Neutrophil (primary cell): ENCODE data around the gene INTS6L.

ENCODE experiments used
- H3K27ac ChIP-seq: fragments of 200-600 bp; sonication (generic); 2 replicates; pipeline ENCODE4 v1.5.1; 2016; ENCODE audit warnings: mild to moderate bottlenecking, moderate library complexity
- H3K27me3 ChIP-seq: fragments of 200-600 bp; sonication (generic); 2 replicates; pipeline ENCODE4 v1.6.0; 2016; ENCODE audit warnings: mild to moderate bottlenecking
- H3K36me3 ChIP-seq: fragments of 200-600 bp; sonication (generic); 2 replicates; pipeline ENCODE4 v1.5.1; 2017
- H3K4me1 ChIP-seq, 2 experiments: fragments of 200-600 bp in 1 of 2; sonication (generic) in 1 of 2; 1 replicate in 1 of 2; 2 replicates in 1 of 2; pipeline versions ENCODE4 v1.5.1 to v1.6.1; 2013 to 2016; ENCODE audit warnings: low read depth in 1 of 2, low read length in 1 of 2, mild to moderate bottlenecking in 1 of 2, moderate library complexity in 1 of 2; ENCODE audit not compliant: control insufficient read depth in 1 of 2, insufficient read depth in 1 of 2
- H3K4me3 ChIP-seq, 2 experiments: fragments of 200-600 bp in 1 of 2; sonication (generic) in 1 of 2; 1 replicate in 1 of 2; 2 replicates in 1 of 2; pipeline ENCODE4 v1.5.1; 2013 to 2016; ENCODE audit warnings: low read depth in 1 of 2, low read length in 1 of 2, mild to moderate bottlenecking in 1 of 2, moderate library complexity in 1 of 2
- H3K9me3 ChIP-seq: fragments of 200-600 bp; sonication (generic); 2 replicates; pipeline ENCODE4 v1.5.1; 2016
- CTCF ChIP-seq: fragments of 200-600 bp; sonication (generic); IDR thresholded peaks from 2 replicates; pipeline ENCODE4 v1.5.1; 2016; ENCODE audit warnings: antibody characterized with exemption

INTS6L gene

GRCh38 chrX:135544338-135544948 lies 24.0 kb downstream of the INTS6L start:
- H3K4me3 ChIP-seq = no peak overlapping the region
- no peak for TF ChIP-seq CTCF
- no peaks in the 10 kb centered on the region for H3K36me3 ChIP-seq
- H3K27me3 ChIP-seq = no peaks in the 10 kb centered on the region
- peaks cover 0 to 4% of the 10 kb centered on the region in 2 experiments for H3K4me1 ChIP-seq
- no peaks in the 10 kb centered on the region for H3K9me3 ChIP-seq
- no peak overlapping the region for H3K27ac ChIP-seq

- H3K4me3 ChIP-seq = no peak overlapping the region
- no peak for TF ChIP-seq CTCF
- no peaks in the 10 kb centered on the region for H3K9me3 ChIP-seq
- no peak overlapping the region for H3K27ac ChIP-seq
- H3K27me3 ChIP-seq = no peaks in the 10 kb centered on the region
- peaks cover 13% of the 10 kb centered on the region for H3K36me3 ChIP-seq
- H3K4me1 ChIP-seq = peaks cover 0 to 4% of the 10 kb centered on the region in 2 experiments
These were observed 27.3 kb downstream of the INTS6L start for GRCh38 chrX:135547767-135548166.

- Histone ChIP-seq H3K4me1 (no peaks in the 10 kb centered on the region), H3K9me3 (no peaks in the 10 kb centered on the region), H3K27me3 (no peaks in the 10 kb centered on the region), H3K4me3 (no peak overlapping the region), H3K36me3 (peaks cover 13% of the 10 kb centered on the region), H3K27ac (no peak overlapping the region)
- no peak for TF ChIP-seq CTCF
These were observed 29.1 kb downstream of the INTS6L start for GRCh38 chrX:135549519-135549918.

GRCh38 chrX:135556055-135556454 lies 35.6 kb downstream of the INTS6L start:
- Histone ChIP-seq H3K9me3 (no peaks in the 10 kb centered on the region), H3K36me3 (peaks cover 7% of the 10 kb centered on the region), H3K4me3 (no peak overlapping the region), H3K27me3 (no peaks in the 10 kb centered on the region), H3K27ac (no peak overlapping the region), H3K4me1 (no peaks in the 10 kb centered on the region)
- TF ChIP-seq CTCF = no peak

GRCh38 chrX:135557344-135557743 lies 36.9 kb downstream of the INTS6L start:
- Histone ChIP-seq H3K4me3 (no peak overlapping the region), H3K27ac (no peak overlapping the region), H3K27me3 (no peaks in the 10 kb centered on the region), H3K36me3 (peaks cover 4% of the 10 kb centered on the region), H3K4me1 (no peaks in the 10 kb centered on the region), H3K9me3 (no peaks in the 10 kb centered on the region)
- no peak for TF ChIP-seq CTCF
